Loucy (cell line): ENCODE measurements around the gene CAMSAP3.

Source experiments
- H2AFZ ChIP-seq: fragments of 200-600 bp; sonication (generic); 2 replicates; pipeline ENCODE4 v1.6.0; 2016; ENCODE audit warnings: antibody characterized with exemption, mild to moderate bottlenecking, low read length, moderate library complexity
- H3F3A ChIP-seq: fragments of 200-600 bp; 2 replicates; pipeline ENCODE4 v1.6.0; 2016; ENCODE audit warnings: antibody characterized with exemption, low read depth, mild to moderate bottlenecking
- H3K27me3 ChIP-seq: fragments of 200-600 bp; sonication (generic); 2 replicates; pipeline ENCODE4 v1.6.1; 2014; ENCODE audit warnings: low read length, mild to moderate bottlenecking; ENCODE audit not compliant: insufficient read depth, poor library complexity, severe bottlenecking
- H3K36me3 ChIP-seq: fragments of 200-600 bp; sonication (generic); 2 replicates; pipeline ENCODE4 v1.6.1; 2016; ENCODE audit warnings: low read length; ENCODE audit not compliant: insufficient read depth
- H3K4me1 ChIP-seq: fragments of 200-600 bp; sonication (generic); 2 replicates; pipeline ENCODE4 v1.5.1; 2014; ENCODE audit warnings: low read length, mild to moderate bottlenecking; ENCODE audit not compliant: insufficient read depth, poor library complexity, severe bottlenecking
- H3K4me2 ChIP-seq: fragments of 200-600 bp; sonication (generic); 2 replicates; pipeline ENCODE4 v1.6.0; 2014; ENCODE audit warnings: antibody characterized with exemption, low read length, low read depth, mild to moderate bottlenecking; ENCODE audit not compliant: poor library complexity, severe bottlenecking
- H3K4me3 ChIP-seq: fragments of 200-600 bp; sonication (generic); 2 replicates; pipeline ENCODE4 v1.5.1; 2014; ENCODE audit warnings: low read length, mild to moderate bottlenecking, mixed read lengths; ENCODE audit not compliant: poor library complexity, severe bottlenecking
- H3K79me2 ChIP-seq: fragments of 200-600 bp; sonication (generic); 2 replicates; pipeline ENCODE4 v1.6.1; 2014; ENCODE audit warnings: low read length; ENCODE audit not compliant: insufficient read depth
- H3K9ac ChIP-seq: fragments of 200-600 bp; sonication (generic); 2 replicates; pipeline ENCODE4 v1.6.0; 2014; ENCODE audit warnings: mild to moderate bottlenecking, low read depth, low read length, moderate library complexity; ENCODE audit not compliant: poor library complexity, severe bottlenecking
- H3K9me2 ChIP-seq: fragments of 200-600 bp; sonication (generic); replicated peaks from 2 replicates; pipeline ENCODE4 v1.6.1; 2016; ENCODE audit warnings: low read depth, low read length, mixed read lengths
- H3K9me3 ChIP-seq: fragments of 200-600 bp; sonication (generic); 2 replicates; pipeline ENCODE4 v1.6.1; 2014; ENCODE audit warnings: mild to moderate bottlenecking, antibody characterized with exemption, low read length, low read depth; ENCODE audit not compliant: insufficient read depth
- H4K20me1 ChIP-seq: fragments of 200-600 bp; sonication (generic); 2 replicates; pipeline ENCODE4 v1.6.0; 2014; ENCODE audit warnings: antibody characterized with exemption, low read length, mild to moderate bottlenecking; ENCODE audit not compliant: insufficient read depth, poor library complexity, severe bottlenecking
- EZH2phosphoT487 ChIP-seq: fragments of 200-600 bp; IDR thresholded peaks from 2 replicates; pipeline ENCODE4 v1.6.1; 2018; ENCODE audit warnings: antibody characterized with exemption, mild to moderate bottlenecking, moderate library complexity, borderline replicate concordance
- TF ChIP-seq, protein P1 (sequence below): fragments of 200-600 bp; sonication (generic); conservative IDR thresholded peaks from 2 replicates; pipeline ENCODE4 v1.5.1; 2014; ENCODE audit warnings: mild to moderate bottlenecking, antibody characterized with exemption, low read length

Gene CAMSAP3

DNA sequence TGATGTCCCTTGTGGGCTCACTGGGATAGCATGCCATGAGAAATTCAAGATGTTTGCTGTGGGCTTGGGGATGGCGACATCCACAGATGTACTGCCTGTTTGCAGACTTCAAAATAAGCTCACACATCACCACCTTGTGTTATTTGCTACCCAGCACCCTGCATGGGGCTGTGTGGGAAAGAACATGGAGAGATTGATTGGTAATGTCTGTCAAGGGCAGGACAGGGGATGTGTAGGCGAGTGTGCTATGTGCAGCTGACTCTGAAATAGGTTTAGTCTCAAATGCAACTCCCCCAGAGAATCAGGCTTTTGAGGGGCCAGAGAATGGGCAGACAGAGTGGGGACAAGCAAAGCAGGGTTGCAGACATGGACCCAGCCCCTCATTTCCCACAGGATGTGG is 35.4 kb upstream of the CAMSAP3 start:
- H2AFZ ChIP-seq = no peak overlapping the region
- no peaks in the 10 kb centered on the region for H4K20me1 ChIP-seq
- TF ChIP-seq EZH2phosphoT487 = no peak
- TF ChIP-seq, protein P1, sequence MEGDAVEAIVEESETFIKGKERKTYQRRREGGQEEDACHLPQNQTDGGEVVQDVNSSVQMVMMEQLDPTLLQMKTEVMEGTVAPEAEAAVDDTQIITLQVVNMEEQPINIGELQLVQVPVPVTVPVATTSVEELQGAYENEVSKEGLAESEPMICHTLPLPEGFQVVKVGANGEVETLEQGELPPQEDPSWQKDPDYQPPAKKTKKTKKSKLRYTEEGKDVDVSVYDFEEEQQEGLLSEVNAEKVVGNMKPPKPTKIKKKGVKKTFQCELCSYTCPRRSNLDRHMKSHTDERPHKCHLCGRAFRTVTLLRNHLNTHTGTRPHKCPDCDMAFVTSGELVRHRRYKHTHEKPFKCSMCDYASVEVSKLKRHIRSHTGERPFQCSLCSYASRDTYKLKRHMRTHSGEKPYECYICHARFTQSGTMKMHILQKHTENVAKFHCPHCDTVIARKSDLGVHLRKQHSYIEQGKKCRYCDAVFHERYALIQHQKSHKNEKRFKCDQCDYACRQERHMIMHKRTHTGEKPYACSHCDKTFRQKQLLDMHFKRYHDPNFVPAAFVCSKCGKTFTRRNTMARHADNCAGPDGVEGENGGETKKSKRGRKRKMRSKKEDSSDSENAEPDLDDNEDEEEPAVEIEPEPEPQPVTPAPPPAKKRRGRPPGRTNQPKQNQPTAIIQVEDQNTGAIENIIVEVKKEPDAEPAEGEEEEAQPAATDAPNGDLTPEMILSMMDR = no peak
- H3K79me2 ChIP-seq = no peaks in the 10 kb centered on the region
- no peaks in the 10 kb centered on the region for H3K9me2 ChIP-seq
- no peaks in the 10 kb centered on the region for H3K9me3 ChIP-seq
- H3K4me2 ChIP-seq = no peak overlapping the region
- no peaks in the 10 kb centered on the region for H3K27me3 ChIP-seq
- no peak overlapping the region for H3K9ac ChIP-seq
- no peaks in the 10 kb centered on the region for H3K36me3 ChIP-seq
- H3F3A ChIP-seq = no peaks in the 10 kb centered on the region
- no peaks in the 10 kb centered on the region for H3K4me1 ChIP-seq
- H3K4me3 ChIP-seq = no peak overlapping the region

DNA sequence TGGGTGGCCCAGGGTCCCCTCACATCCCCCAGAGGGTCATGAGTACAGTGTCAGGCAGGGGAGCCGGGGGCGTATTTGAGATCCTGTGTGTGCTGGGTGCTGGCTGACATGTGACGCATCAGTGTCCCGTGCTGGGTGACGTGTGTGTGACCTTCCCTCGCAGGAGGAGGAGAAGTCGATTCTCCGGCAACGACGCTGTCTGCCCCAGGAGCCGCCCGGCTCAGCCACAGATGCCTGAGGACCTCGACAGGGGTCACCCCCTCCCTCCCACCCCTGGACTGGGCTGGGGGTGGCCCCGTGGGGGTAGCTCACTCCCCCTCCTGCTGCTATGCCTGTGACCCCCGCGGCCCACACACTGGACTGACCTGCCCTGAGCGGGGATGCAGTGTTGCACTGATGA is 34.3 kb upstream of the CAMSAP3 start:
- no peaks in the 10 kb centered on the region for H3K27me3 ChIP-seq
- H4K20me1 ChIP-seq = no peaks in the 10 kb centered on the region
- no peak for TF ChIP-seq EZH2phosphoT487
- TF ChIP-seq, protein P1 = no peak

DNA sequence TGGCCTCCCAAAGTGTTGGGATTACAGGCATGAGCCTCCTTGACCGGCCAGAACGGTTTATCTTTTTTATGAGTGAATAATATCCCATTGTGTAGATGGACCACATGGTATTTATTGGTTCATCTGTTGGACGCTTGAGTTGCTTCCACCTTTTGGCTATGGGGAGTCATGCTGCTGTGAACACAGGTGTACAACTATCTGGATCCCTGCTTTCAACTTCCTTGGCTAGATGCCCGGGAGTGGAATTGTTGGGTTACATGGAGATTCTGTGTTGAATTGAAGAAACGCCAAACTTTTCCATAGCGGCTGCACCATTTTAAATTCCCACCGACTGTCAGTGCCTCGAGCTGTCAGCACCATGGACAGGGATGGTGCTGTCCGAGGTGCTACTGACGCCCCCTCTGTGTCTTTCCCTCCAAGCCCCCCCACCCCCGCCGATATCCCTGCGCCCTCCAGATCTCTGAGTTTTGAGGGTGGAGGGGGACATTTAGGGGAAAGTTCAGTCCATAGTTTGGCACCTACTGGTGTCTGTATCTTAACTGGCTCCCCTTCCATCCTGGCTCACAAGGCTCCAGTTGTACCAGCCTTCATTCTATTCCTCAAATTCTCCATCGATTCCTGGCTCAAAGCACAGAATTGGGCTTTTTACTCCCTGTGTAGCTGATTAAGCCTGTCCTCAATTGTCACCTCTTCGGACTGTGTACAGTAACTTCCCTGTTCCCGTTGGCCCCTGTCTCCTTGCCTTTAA is 32.8 kb upstream of the CAMSAP3 start:
- Histone ChIP-seq H3K4me3 (no peak overlapping the region), H3K36me3 (no peaks in the 10 kb centered on the region), H3K9me3 (no peaks in the 10 kb centered on the region), H3K79me2 (no peaks in the 10 kb centered on the region), H3K9ac (no peak overlapping the region), H3K4me1 (no peaks in the 10 kb centered on the region), H4K20me1 (no peaks in the 10 kb centered on the region), H3K27me3 (no peaks in the 10 kb centered on the region), H2AFZ (no peak overlapping the region), H3K4me2 (no peak overlapping the region), H3K9me2 (no peaks in the 10 kb centered on the region), H3F3A (no peaks in the 10 kb centered on the region)
- no peak for TF ChIP-seq EZH2phosphoT487
- TF ChIP-seq, protein P1 = no peak

More for the DNA sequence above, 34.3 kb upstream of the CAMSAP3 start:
- H2AFZ ChIP-seq = no peak overlapping the region
- H3K36me3 ChIP-seq = no peaks in the 10 kb centered on the region
- H3K9ac ChIP-seq = no peak overlapping the region
- no peaks in the 10 kb centered on the region for H3K79me2 ChIP-seq
- H3K9me3 ChIP-seq = no peaks in the 10 kb centered on the region
- H3F3A ChIP-seq = no peaks in the 10 kb centered on the region
- H3K4me3 ChIP-seq = no peak overlapping the region
- no peaks in the 10 kb centered on the region for H3K4me1 ChIP-seq
- H3K4me2 ChIP-seq = no peak overlapping the region
- H3K9me2 ChIP-seq = no peaks in the 10 kb centered on the region
